ENCODE results near the gene MTUS2. TPM values are rescaled to one million over a fixed set of nuclear protein-coding genes. Genes with fewer than 3 reads are reported as not detected.

Gene MTUS2
- total RNA-seq, 1 donor from 2014 or later: 0.06 TPM

- DNase-seq (ENCODE audit: extremely low read depth, low read depth, low spot score): no peak
Observed at GRCh38 chr13:29498426-29499040, 678.4 kb downstream of the MTUS2 start.

- DNase-seq (ENCODE audit: extremely low read depth, low read depth, low spot score): no peak
Observed at GRCh38 chr13:29499506-29500165, 679.5 kb downstream of the MTUS2 start.

GRCh38 chr13:29500386-29500785 lies 680.2 kb downstream of the MTUS2 start:
- no peak for DNase-seq (ENCODE audit: extremely low read depth, low read depth, low spot score)

GRCh38 chr13:29501674-29502073 lies 681.5 kb downstream of the MTUS2 start:
- no peak for DNase-seq (ENCODE audit: extremely low read depth, low read depth, low spot score)

GRCh38 chr13:29502391-29503008 lies 682.4 kb downstream of the MTUS2 start:
- DNase-seq (ENCODE audit: extremely low read depth, low read depth, low spot score): no peak

GRCh38 chr13:29503041-29503837 lies 683.1 kb downstream of the MTUS2 start:
- no peak for DNase-seq (ENCODE audit: extremely low read depth, low read depth, low spot score)

- DNase-seq (ENCODE audit: extremely low read depth, low read depth, low spot score): no peak
Observed at GRCh38 chr13:29504691-29505090, 684.6 kb downstream of the MTUS2 start.

- DNase-seq (ENCODE audit: extremely low read depth, low read depth, low spot score): no peak
Observed at GRCh38 chr13:29505511-29505910, 685.4 kb downstream of the MTUS2 start.

- DNase-seq (ENCODE audit: extremely low read depth, low read depth, low spot score): no peak
Observed at GRCh38 chr13:29505950-29506349, 685.8 kb downstream of the MTUS2 start.

GRCh38 chr13:29507356-29507755 lies 687.2 kb downstream of the MTUS2 start:
- no peak for DNase-seq (ENCODE audit: extremely low read depth, low read depth, low spot score)

- DNase-seq (ENCODE audit: extremely low read depth, low read depth, low spot score): peak; percentile 57
Observed at GRCh38 chr13:29508130-29508875, 688.2 kb downstream of the MTUS2 start.

- DNase-seq (ENCODE audit: extremely low read depth, low read depth, low spot score): no peak
Observed at GRCh38 chr13:29508876-29509252, 688.7 kb downstream of the MTUS2 start.

GRCh38 chr13:29509999-29510589 lies 690.0 kb downstream of the MTUS2 start:
- no peak for DNase-seq (ENCODE audit: extremely low read depth, low read depth, low spot score)

- no peak for DNase-seq (ENCODE audit: extremely low read depth, low read depth, low spot score)
Observed at GRCh38 chr13:29510651-29511084, 690.5 kb downstream of the MTUS2 start.

GRCh38 chr13:29511106-29511796 lies 691.1 kb downstream of the MTUS2 start:
- DNase-seq (ENCODE audit: extremely low read depth, low read depth, low spot score): no peak

GRCh38 chr13:29511980-29512379 lies 691.8 kb downstream of the MTUS2 start:
- DNase-seq (ENCODE audit: extremely low read depth, low read depth, low spot score): no peak

- DNase-seq (ENCODE audit: extremely low read depth, low read depth, low spot score): no peak
Observed at GRCh38 chr13:29513002-29513980, 693.2 kb downstream of the MTUS2 start.

GRCh38 chr13:29513981-29514719 lies 694.0 kb downstream of the MTUS2 start:
- DNase-seq (ENCODE audit: extremely low read depth, low read depth, low spot score): no peak
